Nephron progenitor cell (in vitro differentiated cells): ENCODE results near the gene GPC3.

Source experiments
- DNase-seq: peaks from one replicate; pipeline ENCODE4 v3.0.0; 2021
- H3K27ac Mint-ChIP-seq: 2 replicates; pipeline ENCODE4 v1.8.0; 2021; ENCODE audit warnings: mild to moderate bottlenecking, moderate library complexity, mixed read lengths
- H3K27me3 Mint-ChIP-seq: 2 replicates; pipeline ENCODE4 v1.8.0; 2021; ENCODE audit warnings: mild to moderate bottlenecking, low read depth, mixed read lengths; ENCODE audit not compliant: poor library complexity
- H3K36me3 Mint-ChIP-seq: 2 replicates; pipeline ENCODE4 v1.8.0; 2021; ENCODE audit warnings: low read depth, mixed read lengths
- H3K4me1 Mint-ChIP-seq: 2 replicates; pipeline ENCODE4 v1.8.0; 2021; ENCODE audit warnings: mixed read lengths
- H3K4me3 Mint-ChIP-seq: 2 replicates; pipeline ENCODE4 v1.8.0; 2021; ENCODE audit warnings: mild to moderate bottlenecking, moderate library complexity, mixed read lengths
- H3K9me3 Mint-ChIP-seq: 2 replicates; pipeline ENCODE4 v1.8.0; 2021; ENCODE audit warnings: mild to moderate bottlenecking, moderate library complexity, mixed read lengths
- CTCF ChIP-seq: fragments of 200-600 bp; sonication (generic); IDR thresholded peaks from 2 replicates; pipeline ENCODE4 v1.5.0; 2021; ENCODE audit warnings: antibody characterized with exemption

Gene GPC3

GRCh38 chrX:133876646-133877045, 108.7 kb downstream of the GPC3 start:
- Mint-ChIP-seq H3K4me3 (no peak overlapping the region), H3K27ac (no peak overlapping the region), H3K36me3 (peaks cover 49% of the 10 kb centered on the region), H3K9me3 (peaks cover 9% of the 10 kb centered on the region), H3K27me3 (no peaks in the 10 kb centered on the region), H3K4me1 (peaks cover 40% of the 10 kb centered on the region)
- TF ChIP-seq CTCF = no peak
- DNase-seq = no peak

GRCh38 chrX:133869270-133869669, 116.1 kb downstream of the GPC3 start:
- no peak for DNase-seq
- Mint-ChIP-seq H3K9me3 (peaks cover 51% of the 10 kb centered on the region), H3K36me3 (peaks cover 90% of the 10 kb centered on the region), H3K27me3 (no peaks in the 10 kb centered on the region), H3K27ac (no peak overlapping the region), H3K4me3 (no peak overlapping the region), H3K4me1 (peaks cover 3% of the 10 kb centered on the region)
- TF ChIP-seq CTCF = no peak

- DNase-seq = no peak
- Mint-ChIP-seq H3K27ac (no peak overlapping the region), H3K4me3 (no peak overlapping the region), H3K27me3 (no peaks in the 10 kb centered on the region), H3K9me3 (peaks cover 51% of the 10 kb centered on the region), H3K4me1 (peaks cover 9% of the 10 kb centered on the region), H3K36me3 (peaks cover 90% of the 10 kb centered on the region)
- TF ChIP-seq CTCF = no peak
Measured at GRCh38 chrX:133868682-133869081, 116.7 kb downstream of the GPC3 start.

GRCh38 chrX:133868250-133868649, 117.1 kb downstream of the GPC3 start:
- Mint-ChIP-seq H3K4me1 (peaks cover 9% of the 10 kb centered on the region), H3K27ac (no peak overlapping the region), H3K9me3 (peaks cover 51% of the 10 kb centered on the region), H3K27me3 (no peaks in the 10 kb centered on the region), H3K36me3 (peaks cover 89% of the 10 kb centered on the region), H3K4me3 (no peak overlapping the region)
- no peak for DNase-seq
- TF ChIP-seq CTCF = no peak

GRCh38 chrX:133865761-133866471, 119.5 kb downstream of the GPC3 start:
- DNase-seq = no peak
- peaks cover 9% of the 10 kb centered on the region for H3K4me1 Mint-ChIP-seq
- no peak overlapping the region for H3K27ac Mint-ChIP-seq
- no peak overlapping the region for H3K4me3 Mint-ChIP-seq
- H3K27me3 Mint-ChIP-seq = no peaks in the 10 kb centered on the region
- H3K36me3 Mint-ChIP-seq = peaks cover 87% of the 10 kb centered on the region
- peaks cover 57% of the 10 kb centered on the region for H3K9me3 Mint-ChIP-seq
- TF ChIP-seq CTCF = no peak

GRCh38 chrX:133864236-133864635, 121.2 kb downstream of the GPC3 start:
- H3K9me3 Mint-ChIP-seq = peaks cover 49% of the 10 kb centered on the region
- no peak for DNase-seq
- peaks cover 71% of the 10 kb centered on the region for H3K36me3 Mint-ChIP-seq
- H3K4me1 Mint-ChIP-seq = peaks cover 18% of the 10 kb centered on the region
- H3K4me3 Mint-ChIP-seq = no peak overlapping the region
- no peak for TF ChIP-seq CTCF
- peak overlapping the region; percentile 48 for H3K27ac Mint-ChIP-seq
- H3K27me3 Mint-ChIP-seq = no peaks in the 10 kb centered on the region
